NCI-H146 (cell line): Measurements from ENCODE around the gene PAK1IP1.
"Not testable (repeated sequence)": the region's sequence is repeated elsewhere in the genome, so short reads cannot be mapped to it uniquely, and the experiment has no call there.

ENCODE experiments used
- DNase-seq: peaks from one replicate; lab custom pipeline; 2025; lab: John Stamatoyannopoulos, UW

The PAK1IP1 gene

GRCh38 chr6:10743515-10743914 is 48.7 kb downstream of the PAK1IP1 start:
- DNase-seq: no peak

DNA sequence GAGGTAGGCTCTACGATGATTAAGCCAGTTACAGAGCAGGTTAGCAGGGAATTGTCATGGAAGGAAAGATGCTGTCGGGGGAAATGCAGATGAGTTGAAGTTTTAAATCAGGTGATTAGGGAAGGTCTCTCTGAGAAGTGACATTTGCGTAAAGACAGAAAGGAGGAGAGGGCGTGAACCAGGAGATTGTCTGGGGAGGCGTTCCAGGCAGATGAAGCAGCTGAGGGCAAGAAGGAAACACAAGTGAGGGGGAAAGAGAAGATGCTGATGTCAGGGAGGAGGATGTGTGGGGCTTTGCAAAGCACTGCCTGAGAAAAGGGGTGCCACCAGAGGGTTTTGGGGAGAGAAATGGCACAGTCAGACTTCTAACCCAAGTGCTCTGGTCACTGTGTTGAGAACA is 50.3 kb downstream of the PAK1IP1 start:
- no peak for DNase-seq

DNA sequence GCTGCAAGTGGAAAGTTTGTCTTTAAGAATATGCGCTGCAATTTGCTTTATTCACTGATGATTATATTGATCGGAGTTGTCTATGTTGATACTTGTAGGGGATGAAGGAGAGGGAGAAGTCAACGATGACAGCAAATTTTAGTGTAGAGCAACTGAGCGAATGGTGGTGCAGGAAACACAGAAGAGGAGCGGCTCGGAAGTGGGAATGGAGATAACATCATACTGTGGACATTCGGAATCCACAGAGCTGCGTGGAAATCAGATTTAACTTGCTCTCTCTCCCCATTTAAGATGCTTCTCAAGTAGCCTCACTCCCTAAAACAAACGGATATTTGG is 52.1 kb downstream of the PAK1IP1 start:
- DNase-seq: no peak

GRCh38 chr6:10747251-10747972 is 52.6 kb downstream of the PAK1IP1 start, which contains the start of gene TMEM14B:
TMEM14B (plus strand) TSS chr6:10747805; CDS start chr6:10749246, 1,441 bp downstream.
- DNase-seq: peak; percentile 99

GRCh38 chr6:10749734-10750133 is 55.0 kb downstream of the PAK1IP1 start:
- no peak for DNase-seq

DNA sequence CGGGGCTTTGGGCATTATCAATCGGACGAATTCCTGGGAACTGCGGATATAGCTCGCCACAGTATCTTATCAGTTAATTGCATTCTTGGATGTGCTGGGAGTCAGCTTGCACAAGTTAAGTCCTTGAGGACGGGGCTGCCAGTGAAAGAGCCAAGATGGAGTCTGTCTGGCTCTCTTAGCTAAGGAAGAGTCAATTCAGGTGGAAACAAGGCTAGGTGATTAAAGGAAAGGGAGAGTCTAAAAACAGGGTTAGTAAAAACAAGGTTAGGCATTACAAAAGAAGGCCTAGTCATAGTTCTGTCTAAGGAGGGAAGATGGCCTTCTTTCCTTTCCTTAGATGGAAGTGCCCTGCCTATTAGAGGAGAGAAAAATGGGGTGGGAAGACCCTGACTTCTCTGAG is 55.8 kb downstream of the PAK1IP1 start:
- not testable (repeated sequence) for DNase-seq

DNA sequence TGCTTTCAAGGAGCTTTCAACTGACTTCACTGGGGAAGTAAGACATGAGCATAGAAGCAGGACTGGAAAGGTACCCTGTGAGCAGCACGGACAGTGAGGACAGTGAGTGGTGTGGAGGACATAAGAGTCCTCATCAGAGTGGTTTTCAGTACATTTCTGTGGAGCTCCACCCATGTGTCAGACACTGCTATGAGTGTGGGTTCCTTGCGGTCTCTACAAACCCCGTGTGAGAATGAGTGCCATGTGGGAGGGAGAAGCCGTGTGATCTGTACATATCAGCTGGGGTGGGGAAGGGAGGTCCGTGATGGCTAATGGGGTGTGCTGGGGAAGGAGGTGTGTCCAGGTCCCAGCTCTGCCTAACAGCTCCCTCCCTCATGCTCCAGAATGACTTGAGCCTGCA is 57.0 kb downstream of the PAK1IP1 start:
- not testable (repeated sequence) for DNase-seq

- no peak for DNase-seq
Observed at GRCh38 chr6:10756085-10756484, 61.3 kb downstream of the PAK1IP1 start.
